Embryonic facial prominence (tissue), 1 donor: ENCODE measurements around the gene UGT1A10.

ENCODE experiments used
- DNase-seq: peaks from one replicate; pipeline ENCODE4 v3.0.0-alpha.2; 2016; ENCODE audit errors: extremely low spot score

Gene UGT1A10

DNA sequence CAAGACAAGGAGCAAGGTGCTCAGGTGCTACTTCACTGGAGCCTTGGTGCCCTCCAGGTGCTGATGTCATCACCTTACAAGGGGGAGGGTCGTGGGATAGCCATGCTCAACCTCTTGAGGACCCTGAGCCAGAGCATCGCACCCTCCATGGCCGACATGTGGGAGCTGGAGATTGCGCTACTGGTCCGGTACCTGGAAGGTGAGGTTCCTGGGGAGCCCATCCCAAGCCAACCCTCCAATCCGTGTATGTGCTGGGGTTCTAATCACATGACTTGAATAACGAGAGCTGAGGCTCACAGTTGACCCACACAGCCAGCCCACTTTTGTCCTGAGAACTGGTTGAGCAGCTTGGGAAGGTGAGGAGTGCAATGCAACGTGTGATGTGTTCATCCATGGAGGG lies 167.7 kb downstream of the UGT1A10 start:
- no peak for DNase-seq

DNA sequence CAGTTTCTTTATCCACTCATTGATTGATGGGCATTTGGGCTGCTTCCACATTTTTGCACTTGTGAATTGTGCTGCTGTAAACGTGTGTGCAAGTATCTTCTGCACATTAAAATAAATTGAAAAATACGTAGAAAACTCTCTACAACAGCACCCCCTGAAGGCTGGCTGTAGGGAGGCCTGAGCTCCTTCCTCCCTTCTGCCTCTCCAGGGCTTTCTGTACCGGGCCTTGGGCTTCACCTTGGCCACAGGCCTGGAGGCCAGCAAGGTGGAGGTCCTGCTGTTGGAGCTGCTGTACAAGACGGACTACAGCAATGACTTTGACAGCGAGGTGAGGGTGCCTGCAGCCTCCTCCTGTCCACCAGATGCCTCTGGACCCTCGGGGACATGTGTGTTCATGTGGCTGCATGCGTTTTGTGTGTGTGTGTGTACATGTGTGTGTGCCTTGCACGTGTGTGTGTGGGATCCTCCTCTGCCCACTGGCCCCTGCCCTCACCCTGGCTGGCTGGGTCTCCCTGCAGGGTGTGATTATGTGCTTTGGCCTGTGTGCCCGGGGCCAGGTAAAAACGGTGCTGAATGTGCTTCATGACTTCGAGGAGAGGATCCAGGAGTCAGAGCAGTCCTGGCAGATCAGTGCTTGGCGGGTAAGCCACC lies 171.1 kb downstream of the UGT1A10 start:
- no peak for DNase-seq

DNA sequence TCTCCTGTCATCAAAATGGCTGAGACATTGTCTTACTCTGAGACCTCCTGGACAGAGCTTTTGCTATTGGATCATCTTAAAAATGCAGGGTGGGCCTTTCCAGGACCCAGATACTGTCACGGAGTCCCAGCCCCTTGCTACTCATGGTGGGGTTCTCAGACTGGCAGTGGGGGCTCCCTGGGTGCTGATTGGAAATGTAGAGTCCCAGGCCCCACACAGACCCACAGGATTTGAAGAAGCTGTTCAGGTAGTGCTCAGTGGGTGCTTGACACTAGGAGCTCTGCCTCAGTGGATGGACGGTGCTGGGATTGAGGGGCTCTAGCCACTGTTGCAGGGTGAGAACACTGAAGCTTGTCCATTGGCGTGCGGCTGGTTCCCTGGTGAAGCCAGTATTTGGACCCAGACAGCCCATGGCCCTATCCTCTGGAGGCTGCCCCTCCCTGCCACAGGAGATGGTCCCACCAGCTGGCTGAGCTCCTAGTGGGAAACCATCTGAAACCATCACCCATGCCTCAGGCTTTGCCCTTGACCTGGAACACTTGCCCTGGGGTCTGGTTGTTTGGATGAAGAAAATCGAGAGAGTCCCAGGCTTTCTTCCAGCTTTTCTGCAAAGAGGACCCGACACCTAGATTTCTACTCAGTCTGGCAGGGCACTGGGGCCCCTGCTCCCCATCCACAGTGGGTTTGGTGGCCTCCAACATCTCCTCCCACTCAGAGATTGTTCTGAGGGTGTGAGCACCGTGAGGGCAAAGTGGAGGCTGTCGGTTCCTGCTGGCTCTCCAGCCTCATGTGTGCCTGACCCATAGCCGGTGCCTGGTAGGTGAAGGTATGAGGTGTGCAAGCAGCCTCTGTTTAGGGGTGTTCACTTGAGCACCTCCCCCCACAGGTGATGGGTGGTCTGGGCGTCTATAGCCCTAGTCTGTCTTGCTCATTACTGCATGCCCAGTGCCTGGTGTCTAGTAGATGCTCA lies 172.0 kb downstream of the UGT1A10 start:
- DNase-seq = no peak

DNA sequence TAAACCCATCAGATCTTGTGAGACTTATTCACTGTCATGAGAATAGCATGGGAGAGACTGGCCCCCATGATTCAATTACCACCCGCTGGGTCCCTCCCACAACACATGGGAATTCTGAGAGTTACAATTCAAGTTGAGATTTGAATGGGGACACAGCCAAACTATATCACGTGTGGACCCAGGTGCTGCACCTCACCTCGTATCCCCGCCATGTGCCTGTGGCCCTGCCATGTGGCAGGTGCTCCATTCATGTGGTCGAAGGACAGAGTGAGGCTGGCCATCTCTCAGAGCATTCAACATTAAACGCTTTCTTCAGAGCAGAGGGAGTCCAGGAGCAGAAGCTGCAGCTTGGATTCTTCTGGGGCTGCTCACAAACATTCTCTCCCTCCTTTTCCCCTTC lies 174.1 kb downstream of the UGT1A10 start:
- no peak for DNase-seq

DNA sequence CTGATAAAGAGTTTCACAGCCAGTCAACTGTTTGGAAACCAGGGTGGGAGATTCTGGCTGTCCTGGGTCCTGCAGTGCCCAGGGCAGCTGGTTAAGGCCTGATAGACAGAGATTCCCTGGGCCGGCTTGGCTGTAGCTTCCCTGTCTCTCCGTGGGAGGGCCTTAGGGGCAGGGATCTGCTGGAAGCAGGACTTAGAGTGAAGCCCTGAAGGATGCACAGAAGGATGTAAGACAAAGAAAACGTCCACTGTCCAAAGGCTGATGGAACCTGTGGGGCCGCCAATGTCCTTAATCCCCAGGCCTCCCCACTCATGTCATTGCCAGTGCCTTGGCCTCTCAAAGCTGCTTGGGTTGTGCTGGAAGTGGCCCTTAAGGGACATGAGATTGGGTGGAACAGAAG lies 174.8 kb downstream of the UGT1A10 start:
- no peak for DNase-seq

DNA sequence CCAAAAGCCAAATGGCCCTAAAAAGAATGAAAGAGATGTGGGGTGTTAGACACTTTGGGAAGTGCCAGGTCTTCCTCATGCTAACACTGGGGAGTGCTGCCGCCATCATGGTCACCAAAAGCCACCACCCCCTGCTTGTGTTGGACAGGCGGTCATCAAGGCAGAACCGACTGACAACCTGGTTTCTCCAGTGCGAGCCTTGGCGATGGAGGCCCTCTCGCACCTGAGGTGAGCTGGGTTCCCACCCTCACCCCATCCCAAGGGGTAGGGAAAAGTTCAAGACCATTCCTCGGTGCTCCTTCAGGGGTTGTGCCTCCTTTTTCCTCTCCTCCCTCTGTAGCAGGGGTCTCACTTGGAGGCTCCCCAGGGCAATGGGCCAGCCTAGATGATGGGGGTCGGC lies 175.5 kb downstream of the UGT1A10 start:
- DNase-seq = no peak

DNA sequence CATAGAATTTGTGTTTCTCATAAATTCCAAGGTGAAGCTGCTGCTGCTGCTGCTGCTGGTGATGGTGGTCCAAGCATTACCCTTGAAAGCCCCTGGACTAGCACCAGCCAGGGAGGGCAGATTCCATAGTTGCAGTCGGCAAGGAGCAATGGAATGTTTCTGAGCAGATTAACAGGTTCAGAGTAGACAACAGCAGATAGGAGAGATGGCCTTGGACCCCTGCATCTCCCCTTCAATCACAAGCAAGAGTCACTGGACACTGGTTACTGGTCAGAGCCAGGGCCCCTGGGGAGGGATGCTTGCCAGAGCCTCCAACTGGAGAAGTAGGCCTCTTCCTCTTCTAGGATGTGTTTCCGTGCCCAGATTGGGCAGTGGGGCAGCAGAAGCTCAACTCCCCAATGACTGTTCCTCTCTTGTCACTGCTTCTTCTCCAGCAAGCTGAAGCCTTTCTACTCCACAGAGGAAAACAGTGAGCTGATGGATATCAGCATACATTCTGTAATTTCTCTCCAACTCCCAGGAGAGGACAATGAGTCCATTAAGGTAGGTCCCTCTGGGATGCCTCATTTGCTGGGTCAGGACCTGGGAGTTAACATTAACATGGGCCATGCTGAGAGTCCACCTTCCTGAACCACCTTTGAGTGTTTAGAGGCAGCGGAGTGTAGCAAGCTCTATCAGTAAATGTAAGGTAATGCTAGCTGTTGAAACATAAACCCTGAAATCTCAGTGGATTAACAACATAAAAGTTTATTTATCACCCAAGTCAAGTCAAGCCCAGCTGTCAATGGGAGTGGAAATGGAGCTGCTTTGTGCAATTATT lies 177.2 kb downstream of the UGT1A10 start:
- DNase-seq = no peak

DNA sequence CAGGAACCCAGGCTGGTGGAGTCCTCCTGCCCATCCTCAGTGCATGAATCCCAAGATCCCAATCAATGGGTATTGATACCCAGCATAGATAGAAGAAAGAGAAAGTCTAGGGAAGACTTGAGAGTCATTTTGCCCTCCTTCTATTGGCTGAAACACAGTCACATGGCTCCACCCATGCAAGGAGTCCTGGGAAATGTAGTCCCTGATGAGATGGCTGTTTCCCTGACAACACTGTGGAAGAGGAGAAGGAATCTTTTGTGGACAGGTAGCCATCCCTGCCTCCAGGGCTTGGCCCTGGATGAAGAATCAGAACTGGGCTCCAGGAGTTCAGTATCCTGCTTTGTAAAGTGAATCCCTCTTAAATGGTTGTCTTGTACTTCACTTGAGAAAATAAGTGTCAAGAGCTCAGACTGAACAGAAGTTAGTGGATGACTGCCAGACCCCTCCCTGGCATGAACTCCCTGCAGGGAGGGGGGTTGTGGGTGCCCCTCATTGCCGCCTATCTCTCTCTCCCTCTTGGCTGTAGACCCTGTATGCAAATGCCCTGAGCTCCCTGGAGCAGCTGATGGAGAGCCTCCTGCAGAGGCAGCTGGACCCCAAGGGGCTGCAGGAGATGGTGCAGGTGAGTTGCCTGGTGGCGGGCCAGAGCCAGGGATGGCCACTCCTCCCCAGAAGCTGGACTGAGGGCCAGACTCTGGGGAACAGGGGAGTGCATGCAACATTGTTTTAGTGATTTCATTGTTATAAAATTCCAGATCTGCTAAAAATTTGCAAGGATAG lies 178.0 kb downstream of the UGT1A10 start:
- no peak for DNase-seq

DNA sequence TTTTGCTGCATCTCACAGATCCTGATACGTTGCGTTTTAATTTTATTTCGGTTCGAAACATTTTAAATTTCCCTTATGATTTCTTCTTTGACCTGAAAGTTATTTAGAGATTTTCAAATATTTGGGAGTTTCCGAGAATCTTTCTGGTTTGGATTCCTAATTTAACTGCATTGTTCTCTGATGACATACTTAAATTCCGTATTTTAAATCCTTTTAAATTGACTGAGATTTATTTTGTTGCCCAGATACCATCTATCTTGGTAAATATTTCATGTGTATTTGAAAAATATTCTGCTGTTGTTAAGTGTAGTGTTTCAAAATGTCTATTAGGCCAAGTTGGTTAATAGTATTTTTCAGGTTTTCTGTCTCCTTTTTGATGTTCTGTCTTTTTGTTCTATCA lies 179.6 kb downstream of the UGT1A10 start:
- no peak for DNase-seq

DNA sequence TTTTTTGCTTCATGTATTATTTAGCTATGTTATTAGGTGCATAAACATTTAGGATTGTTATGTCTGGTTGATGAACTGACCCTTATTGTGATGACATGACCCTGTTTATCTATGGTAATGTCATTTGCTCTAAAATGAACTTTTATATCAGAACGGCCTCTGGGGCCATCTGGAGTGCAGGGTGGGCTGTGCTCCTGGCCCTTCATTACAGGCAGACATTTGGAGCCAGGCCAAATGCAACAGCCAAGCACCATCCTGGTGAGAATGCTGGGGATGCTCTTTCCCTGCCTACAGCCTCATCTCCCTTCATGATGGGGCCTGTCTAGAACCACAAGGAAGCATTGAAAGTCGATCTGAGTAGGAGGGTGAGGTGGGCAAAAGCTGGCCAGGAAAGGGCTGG lies 180.1 kb downstream of the UGT1A10 start:
- DNase-seq = no peak

DNA sequence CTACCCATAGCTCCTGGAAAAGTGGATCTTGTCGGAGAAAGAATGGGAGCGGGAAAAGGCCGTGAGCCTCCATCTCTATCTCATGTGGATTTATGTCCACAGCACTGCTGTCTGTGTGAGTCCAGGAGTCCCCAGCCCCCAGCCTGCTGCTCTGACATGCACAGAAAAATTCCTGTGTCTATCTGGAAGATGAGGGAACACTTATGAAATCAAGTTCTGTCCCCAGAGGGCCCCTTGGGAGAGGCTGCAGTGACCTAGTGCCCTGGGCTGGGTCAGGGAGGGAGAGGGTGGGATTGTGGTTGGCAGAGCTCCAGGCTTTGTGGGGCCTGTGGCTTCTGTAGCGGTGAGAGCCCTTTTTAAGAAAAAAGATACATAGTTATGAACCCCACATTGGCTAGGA lies 180.5 kb downstream of the UGT1A10 start:
- no peak for DNase-seq

DNA sequence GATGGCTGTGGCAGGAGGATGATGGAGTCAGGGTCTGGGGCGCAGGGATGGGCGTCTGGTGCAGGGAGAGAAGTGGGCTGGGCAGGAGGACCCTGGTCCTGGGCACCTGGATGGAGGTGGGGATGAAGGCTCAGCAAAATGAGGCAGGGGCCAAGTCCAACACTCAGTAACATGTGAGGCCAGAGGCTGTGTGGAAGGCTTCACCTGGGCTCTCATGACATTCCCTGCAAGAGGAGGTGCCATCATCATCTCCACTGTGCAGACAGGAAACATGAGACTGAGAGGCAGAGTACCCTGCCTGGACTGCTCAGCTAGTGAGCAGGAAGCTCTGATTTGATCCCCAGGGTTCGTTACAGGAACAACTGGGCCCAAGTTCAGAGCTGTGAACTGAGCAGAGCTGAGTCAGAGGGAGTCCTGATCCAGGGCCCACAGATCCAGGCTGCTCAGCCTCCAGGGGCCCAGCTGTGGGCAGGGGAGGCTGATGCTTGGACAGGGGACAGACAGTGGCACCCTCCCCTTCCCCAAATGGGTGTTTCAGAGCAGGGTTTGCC lies 181.2 kb downstream of the UGT1A10 start:
- DNase-seq = no peak

DNA sequence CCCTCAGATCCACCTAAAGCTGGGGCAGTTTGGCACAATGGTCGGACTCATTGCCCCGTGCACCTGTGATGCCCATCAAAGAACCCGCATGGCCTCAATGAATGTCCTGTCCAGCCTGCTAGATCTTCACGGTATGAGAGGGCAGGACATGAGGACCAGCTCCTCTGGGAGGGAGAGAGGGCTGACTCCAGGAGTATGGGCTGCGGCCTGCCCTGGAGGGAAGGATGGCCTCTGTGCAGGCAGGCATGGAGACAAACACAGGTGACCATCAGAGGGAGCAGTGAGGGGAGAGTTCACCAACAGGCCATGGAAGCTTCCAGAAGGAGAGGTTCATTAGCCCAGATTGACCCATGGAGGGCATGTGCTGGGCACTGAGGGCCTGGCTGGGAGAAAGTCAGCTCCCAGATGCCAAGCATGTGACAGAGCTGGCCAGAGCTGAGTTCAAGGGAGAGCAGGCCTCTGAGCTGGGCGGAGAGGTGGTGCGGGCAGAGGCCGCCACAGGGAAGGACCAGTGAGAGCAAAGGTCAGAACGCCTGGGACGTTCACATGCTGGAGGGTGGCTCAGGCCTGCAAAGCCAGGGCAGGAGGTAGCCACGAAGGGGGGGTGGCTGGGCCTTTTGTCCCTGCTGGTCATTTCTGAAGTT lies 181.9 kb downstream of the UGT1A10 start:
- no peak for DNase-seq

DNA sequence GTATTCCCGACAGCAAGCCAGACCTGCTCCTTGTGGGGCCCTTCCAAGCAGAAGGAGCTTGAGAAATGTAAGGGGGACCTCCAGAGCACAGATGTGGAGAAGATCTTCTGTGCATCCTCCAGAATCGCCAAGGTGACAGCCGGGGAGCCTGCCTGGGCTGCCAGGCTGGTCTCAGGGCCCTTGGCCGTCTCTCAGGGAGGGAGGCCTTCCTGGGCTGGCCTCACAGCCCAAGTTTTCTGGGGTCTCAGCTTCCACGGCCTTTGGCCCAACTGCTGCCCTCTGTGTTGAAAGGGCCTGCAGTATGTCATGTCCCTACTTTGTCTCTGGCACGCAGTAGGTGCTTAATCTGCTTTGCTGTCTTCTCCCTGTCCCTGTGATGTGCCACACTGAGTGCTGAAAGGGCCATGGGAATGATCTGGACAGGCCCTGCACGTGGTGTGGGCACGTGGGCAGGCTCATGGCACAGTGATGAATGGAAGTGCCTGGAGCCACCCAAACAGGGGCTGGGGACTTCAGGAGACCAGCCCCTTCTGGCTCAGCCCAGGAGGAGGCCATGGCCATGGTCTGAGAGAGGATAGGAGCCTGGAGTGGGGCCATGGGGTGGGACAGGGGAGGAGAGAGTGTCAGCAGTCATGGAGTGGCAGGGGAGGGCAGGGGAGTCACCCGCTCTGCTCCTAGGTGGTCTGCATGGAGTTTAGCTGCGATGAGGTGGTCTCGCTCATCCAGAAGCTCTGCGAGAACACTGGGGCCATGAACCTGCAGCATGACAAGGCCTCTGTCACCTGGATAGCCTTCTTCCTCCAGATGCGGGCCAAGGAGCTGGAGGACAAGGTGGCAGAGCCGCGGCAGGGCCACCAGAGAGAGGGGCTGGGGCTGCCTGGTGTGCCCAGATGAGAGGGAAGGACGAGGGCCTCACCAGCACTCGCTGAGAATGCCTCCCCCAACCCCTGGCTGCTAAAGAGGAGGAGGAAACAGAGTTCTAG lies 182.7 kb downstream of the UGT1A10 start:
- no peak for DNase-seq

DNA sequence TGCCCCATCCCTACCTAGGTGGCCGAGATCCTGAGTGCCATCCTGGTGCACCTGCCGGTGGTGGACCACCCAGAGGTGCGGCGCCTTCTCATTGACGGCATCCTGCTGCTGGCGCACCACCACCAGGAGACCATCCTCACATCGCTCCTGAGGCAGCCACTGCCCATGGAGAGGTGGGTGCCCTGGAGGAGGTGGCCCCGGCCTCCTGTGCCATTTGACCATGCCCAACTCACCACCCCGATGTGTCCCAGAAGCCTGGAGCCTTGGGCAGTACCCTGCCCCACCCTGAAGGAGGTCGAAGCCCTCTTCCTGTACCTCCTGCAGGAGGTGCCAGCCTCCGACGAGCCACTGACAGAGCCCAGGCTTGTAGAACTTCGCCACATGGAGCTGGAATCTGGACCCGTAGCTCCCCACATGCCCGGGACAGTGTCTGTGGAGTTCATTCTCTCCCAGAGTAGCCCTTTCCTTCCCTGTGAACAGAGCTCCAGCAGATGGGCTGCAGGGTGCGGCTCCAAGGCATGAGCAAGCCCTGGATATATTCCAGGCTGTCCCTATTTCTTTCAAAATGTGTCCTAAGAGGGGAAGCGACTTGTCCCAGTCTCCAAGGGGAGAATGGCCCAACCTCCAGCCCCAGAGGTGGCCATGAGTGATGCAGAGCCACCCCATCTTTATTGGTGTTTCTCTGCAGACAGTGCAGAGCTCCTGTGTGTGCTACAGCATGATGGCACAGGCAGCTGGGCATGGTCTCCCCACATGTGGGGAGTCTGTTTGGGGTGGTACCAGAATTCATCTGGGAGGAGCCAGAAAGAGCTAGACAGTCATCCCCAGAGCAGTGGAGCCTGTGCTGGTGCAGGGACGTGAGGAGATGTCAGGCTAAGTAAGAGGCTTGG lies 183.9 kb downstream of the UGT1A10 start:
- DNase-seq = no peak

DNA sequence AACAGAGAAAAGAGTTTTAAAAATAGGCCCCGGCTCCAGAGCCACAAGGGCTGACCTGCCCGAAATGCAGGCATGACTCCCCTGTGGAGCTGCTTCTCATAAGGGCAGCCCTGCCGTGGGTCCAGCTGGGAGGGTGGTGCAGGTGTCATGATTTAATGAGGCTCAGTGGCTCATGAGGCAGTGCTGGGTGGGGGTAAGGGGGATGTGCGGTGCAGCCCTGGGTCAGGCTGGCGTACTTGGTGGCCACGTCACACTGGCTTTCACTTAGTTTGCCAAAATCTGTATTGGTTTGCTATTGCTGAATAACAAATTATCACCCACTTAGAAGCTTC lies 184.5 kb downstream of the UGT1A10 start:
- DNase-seq = no peak

DNA sequence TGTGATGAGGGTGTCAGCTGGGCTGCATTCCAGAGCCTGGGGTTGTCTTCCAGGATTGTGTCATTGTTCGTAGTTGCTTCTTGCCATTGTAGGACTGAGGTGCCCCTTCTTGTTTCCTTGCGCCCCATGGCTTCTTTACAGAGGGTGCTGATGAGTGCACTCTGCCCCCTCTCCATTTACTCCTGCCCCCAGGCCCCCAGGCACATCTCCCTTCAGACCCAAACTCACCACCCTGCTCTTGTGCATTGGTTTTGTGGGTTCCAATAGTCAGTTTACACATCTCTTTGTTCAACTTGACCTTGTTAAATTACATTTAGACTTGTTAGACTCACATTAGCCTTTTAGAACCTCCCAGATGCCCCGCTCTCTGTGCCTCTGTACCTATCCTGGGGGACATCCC lies 184.9 kb downstream of the UGT1A10 start:
- no peak for DNase-seq

DNA sequence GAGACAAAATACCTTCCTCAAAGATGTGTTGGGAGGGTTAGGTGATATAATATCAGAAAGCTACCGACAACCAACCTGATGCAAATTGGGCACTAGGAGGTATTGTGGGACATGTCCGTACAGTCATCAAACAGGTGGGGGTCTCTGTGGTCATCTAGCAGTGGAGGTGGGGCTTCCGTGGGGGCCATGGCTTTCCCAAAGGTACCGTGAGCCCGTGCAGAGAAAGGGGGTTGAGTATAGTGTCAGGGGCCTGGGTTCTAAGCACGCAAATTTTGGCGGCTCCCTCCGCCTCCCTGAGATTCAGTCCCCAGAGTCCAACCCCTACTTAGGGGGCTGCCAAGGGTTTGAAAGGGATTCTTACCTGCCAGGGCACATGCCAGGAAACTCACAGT lies 185.5 kb downstream of the UGT1A10 start:
- DNase-seq = no peak
